ENCODE data around the gene ICOS.

GRCh38 chr2:203897544-203897943 lies 39.0 kb upstream of the ICOS start:
- TF ChIP-seq POLR2A (IDR thresholded peaks at IDR 0.05; ENCODE audit: low read depth, low read length) (no peak), CTCF (conservative IDR thresholded peaks at IDR 0.05; ENCODE audit: low read depth, low read length) (no peak)

Data from IMR-90 (cell line).